Inflammatory macrophage treated with lipopolysaccharide for 1 hour (primary cell): ENCODE data around the gene RAPGEF3.

Experiments used
- DNase-seq, 2 donors: peaks; one replicate each; pipeline ENCODE4 v3.0.0-alpha.2; 2020 to 2022

RAPGEF3 gene

DNA sequence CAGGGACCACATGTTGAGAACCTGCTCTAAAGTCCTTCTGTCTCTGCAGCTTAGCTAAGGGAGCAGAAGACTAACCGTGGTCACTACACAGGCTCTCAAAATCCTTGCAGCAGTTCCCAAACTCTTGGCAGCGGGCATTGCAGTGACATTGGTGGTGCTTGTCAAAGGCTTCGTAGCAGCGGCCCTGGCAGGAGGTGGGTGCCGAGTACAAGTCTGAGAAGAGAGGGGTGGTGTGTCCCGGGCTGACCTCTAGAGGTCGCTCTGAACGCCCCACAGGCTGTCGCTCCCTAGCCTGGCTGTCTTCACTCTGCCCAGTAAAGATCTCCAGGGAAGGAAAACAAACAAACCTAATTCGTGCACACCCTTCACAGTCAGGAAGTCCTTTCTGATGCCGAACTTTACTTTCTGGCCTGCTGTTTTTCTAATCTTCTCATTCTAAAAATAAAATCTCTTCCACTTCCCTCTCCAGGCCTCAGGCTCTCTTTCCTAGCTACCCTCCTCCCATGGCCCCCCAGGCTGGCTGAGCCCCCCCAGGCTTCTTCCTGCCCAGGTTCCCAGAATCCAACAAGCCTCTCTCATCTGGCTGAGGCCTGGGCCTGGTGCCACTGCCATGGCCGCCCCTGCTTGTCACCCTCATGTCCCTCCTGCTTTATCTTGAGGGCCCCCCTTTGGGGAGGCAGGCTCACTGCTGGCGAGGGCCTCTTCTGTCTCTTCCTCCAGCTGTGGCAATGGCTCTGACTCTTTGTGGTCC, 41.1 kb downstream of the RAPGEF3 start:
- peak; percentile 44 to 65 for DNase-seq

DNA sequence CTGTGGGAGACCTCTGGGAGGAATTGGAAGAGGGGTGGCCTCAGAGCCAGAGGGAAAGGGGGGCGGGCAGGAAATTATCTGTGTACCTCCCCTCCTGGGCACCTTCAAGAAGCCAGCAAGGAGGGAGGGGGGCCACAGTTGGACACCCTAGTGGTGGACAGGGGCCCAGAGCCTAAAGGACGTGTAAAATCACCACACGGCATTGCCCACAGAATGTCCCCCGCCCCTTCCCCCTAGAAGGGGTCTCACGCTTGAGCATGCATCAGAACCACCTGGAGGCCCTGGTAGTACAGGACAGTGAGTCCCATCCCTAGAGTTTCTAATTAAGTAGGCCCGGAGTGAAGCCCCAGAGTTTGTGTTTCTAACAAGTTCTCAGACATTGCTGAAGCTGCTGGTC, 41.6 kb downstream of the RAPGEF3 start:
- no peak for DNase-seq

DNA sequence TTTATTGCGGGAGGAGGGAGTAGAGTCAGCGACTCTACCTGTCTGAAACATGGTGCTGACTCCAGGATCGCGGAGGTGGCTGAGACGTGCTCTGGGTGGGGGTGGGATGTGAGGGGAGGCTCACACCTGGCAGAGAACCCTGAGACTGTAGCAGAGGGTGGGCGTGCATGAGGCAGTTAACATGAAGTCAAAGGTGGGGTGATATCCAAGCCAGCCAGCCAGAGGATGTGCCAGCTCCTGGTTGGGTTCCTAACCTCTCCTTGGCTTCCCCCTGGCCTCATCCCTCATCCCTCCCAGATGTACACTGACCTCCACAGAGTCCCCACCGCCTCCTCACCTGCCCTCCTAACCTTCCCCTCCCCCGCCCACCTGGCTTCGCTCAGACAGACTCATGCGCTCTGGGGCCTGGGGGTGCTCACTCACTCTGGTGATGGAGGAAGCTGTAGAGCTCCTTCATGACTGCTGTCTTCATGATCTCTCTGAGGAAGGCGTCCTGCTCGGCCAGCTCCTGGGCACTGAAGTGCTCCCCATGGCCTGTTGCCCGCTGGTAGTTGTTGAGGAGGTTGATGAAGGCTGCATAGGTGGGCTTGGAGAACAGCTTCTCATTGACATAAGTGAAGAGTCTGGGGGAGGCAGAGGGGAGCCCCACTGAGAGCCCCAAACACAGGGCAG, 42.7 kb downstream of the RAPGEF3 start:
- DNase-seq: no peak

DNA sequence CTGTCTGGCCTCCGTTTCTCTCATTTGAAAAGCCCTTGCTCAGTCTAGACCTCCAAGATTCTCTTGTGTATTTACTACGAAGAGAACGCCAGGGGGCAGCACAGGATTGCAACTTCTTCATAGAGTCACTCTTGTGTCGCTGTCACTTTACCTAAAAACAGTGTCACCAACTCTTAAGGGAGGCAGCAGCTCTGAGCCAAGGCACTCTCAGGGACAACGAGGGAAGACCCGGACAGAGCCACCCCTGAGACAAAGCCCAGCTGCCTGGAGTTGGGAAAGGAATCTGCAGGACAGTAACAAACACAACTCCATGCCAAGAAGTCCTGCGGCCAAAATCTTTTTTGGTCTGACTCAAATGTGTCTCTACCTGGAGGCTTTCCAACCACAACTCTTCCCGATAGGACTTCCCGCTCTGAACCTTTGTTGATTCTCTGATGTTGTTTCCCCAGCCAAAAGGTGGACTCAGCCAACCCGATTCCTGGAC, 43.2 kb downstream of the RAPGEF3 start:
- peak; percentile 75 to 93 for DNase-seq

DNA sequence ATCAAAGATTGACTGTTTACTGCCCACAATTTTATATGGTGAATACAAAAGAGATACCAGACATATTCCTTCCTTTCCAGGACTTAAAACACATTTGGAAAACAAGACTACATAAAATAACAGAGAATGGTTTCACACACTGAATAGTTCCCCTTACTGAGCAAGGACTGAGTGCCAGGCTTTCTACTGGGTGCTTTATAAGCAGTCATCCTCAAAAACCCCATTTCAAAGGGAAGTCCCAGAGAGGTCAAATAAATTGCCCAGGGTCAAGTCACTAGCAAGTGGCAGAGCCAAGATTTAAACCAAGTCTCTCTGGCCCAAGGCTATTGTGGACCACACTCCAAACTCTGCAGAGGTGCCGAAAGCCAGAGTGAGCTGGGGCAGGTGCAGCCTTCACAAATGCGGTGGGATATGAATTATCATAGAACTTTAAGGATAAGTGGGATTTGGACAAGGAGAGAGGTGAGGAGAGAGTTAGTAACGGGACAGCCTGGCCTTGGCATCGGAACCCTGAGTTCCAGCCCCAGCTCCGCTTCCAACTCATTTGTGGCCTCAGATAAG, 43.8 kb downstream of the RAPGEF3 start:
- DNase-seq: peak; percentile 82 to 84

DNA sequence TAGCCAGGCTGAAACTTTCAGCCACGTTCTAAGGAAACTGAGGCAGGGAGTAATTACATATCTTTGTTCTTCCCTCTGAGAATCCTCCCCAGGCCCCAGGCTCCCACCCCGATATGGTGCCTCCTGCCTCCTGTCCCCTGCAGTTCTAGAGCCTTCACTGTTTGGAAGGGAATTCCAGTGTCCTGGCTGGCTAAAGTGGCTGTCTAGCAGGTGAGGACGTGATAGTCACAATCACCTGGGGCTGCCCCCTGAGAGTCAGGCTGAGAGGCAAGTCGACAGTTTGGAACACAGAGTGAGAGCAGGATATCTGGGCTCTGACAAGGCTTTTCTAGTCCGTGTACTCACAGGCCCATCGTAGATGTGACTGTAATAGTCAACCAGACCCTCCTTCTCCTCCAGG, 46.5 kb downstream of the RAPGEF3 start:
- no peak for DNase-seq

DNA sequence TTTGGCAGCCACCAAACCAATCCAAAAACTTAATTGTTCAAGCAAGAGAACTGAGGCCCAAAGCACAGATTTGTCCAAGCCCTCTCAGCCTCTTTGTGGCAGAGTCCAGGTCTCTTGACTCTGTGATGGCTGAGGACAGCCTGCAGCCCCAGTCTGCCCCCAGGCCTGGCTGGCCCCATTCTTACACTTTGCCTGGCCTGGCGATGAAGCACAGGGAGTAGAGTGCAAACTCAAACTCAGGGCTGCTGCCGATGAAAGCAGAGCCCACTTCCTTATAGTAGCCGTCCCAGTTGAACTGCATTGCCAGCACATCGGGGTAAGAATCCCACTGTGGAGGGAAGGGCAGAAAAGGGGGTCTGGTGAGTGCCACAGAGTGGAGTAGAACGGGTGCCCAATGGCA, 47.2 kb downstream of the RAPGEF3 start:
- no peak for DNase-seq

DNA sequence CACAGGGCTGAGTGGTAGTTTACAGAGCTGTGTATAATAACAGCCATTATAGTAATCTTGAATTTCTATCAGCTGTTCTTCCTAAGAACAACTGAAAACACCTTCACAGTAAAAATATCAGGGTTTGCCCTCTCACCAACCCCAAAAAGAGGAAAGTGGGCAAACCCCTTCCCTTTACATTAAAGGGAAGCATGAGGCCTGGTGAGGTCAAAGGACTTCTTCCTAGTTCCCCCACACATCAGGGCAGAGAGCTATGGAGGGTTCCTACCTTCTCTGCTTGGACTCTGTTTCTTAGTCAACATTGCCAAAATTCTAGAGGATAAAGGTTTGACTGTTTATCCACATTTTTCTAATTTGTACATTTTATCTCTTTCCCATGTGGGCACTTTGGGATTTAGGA, 48.4 kb downstream of the RAPGEF3 start:
- peak; percentile 58 to 64 for DNase-seq

DNA sequence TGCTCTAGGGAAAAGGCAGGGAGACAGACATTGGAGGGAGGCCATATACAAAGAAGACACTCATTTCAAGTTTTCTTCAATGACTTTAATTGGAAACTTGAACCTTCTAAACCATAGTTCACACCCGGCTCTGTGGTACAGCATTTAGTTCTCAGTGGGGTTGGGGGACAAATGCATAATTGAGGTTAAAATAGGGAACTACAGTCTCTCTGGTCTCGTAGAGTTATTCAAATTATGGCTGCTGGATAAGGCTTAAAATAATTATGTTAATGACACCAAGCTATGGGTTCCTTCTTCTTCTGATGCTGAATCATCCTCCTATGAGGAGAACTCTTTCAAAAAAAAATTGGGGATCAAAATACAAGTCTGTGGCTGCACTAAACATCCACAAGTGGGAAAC, 49.0 kb downstream of the RAPGEF3 start:
- DNase-seq: no peak

DNA sequence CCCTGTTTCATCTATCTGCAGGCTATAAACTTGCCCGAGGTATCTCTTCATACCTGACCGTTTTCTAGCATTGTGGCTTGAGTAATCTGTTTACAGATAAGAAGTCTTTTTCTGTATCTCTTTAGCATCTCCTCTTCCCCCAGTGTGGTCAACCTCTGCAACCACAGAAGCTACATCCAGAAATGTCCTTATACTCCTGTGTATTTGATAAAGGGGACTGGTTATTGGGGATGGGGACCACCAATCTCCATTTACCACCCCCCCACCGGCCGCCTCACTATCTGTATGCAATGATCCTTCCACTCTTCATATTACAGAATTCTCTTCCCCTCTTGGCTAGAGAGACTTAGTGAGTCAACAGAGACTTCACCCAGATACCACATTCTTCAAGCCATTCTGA, 49.4 kb downstream of the RAPGEF3 start:
- DNase-seq: no peak

DNA sequence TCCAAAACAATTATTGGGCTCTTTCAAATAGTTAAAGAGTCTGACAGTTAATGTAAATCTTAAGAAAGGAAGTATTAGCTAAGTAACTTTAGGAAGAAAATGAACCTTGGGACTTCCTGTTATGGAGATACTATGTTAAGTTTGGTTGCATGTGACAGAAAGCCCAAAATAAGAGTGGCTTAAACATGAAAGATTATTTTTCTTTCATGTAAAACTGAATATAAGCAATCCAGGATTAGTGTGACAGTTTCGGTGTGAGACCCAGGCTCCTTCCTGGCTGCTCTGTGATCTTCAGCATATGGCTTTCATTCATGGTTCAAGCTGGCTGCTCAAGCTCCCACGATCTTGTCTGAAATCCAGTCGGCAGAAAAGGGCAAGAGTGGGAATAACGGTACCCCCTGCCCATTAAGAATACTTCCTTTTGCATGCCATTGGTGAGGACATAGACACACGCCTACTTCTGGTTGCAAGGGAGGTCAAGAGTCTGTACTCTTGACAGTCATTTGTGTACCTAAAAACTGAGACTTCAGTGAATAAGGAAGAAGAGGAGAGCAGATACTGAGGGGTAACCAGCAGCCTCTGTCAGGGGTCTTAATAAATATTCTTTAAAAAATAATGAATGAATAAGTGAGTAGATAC, 50.7 kb downstream of the RAPGEF3 start:
- DNase-seq: no peak

DNA sequence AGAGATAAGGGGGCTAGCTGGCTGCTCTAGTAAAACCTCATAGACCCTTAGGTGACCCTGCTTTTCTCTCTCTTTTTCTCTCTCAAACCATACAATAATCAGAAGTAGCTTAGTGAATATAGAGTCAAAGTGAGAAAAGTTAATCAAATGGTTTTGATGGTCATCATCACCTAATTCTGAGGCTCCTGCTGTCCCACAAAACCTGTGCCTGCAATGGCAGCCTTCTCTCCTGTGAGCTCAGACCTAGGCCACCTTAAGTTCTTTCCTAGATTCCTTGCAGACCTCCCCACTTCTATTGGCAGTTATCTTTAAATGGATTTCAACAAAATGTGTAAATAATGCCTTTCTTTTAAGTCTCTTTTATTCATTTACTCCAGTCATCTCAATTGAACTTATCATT, 51.3 kb downstream of the RAPGEF3 start:
- DNase-seq: no peak

DNA sequence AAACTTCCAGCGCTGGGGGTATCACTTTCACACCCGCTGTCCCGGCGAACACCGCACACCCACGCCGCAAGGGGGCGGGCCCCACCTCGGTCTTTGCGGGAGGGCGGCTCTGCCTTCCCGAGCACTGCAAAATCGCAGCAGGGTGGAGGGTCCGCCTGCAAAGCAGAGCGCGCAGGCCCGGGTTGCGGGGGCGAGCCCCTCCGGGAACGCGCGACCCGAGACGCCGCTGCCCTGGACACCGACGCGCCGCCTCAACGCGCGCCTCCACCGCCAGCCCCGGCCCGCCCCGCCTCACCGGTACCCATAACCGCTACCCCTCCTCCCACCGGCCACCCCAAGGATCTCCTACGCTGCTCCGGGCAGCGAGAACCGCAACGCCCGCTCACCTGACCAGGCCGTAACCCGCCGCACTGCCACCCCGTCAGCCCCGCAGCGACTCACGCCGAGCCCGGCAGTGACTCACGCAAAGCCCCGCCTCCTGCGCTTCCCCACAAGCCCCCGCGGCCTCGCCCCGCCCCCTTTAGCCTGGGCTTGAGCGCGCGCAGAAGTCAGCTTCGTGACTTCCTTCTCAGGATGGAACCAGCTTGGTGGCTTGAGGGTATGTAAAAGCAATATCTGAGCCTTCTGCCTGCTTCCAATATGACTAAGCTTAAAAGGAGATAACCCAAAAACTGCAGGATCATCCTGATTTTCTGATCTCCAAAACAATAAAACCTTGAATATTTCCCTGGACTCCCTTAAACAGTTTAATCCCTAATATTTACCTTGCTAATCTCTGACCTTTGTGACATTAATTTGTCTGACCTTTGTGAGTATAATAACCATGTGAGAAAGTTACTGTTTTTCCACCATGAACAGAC, 52.9 kb downstream of the RAPGEF3 start, which contains the start of gene RPAP3:
Gene RPAP3, minus strand, starts transcription at position 465 of the 860 bp plus-strand sequence. CDS start 3,190 bp downstream, outside the sequence.
- peak; percentile 91 to 96 for DNase-seq

DNA sequence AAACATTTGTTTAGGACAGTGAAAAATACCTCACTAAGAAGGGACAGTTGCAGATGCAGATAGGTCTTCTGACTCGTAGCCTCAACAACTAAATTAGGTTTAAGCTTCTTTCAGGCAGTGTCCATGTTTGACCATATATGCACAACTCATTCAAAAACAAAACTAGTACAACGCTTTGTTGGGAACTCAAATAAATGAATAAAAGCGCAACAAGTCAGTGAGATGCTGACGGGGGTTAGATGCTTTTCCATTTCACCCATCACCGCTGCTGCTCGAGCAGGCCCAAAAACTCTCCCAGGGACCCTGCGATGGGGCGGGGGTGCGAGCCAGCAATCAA, 53.5 kb downstream of the RAPGEF3 start:
- no peak for DNase-seq

DNA sequence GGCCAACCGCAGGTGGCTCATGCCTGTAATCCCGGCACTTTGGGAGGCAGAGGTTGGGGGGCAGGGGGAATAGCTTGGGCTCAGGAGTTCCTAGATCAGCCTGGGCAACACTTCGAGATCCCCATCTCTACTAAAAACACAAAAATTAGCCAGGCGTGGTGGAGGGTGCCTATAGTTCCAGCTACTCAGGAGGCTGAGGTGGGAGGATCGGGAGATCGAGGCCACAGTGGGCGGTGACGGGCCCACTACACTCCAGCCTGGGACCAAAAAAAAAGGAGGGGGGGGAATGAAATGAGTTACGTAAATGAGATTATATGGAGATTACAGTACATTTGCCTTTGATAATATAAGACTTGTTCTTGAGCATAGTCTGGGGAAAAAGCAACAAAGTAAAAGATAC, 54.0 kb downstream of the RAPGEF3 start:
- no peak for DNase-seq

DNA sequence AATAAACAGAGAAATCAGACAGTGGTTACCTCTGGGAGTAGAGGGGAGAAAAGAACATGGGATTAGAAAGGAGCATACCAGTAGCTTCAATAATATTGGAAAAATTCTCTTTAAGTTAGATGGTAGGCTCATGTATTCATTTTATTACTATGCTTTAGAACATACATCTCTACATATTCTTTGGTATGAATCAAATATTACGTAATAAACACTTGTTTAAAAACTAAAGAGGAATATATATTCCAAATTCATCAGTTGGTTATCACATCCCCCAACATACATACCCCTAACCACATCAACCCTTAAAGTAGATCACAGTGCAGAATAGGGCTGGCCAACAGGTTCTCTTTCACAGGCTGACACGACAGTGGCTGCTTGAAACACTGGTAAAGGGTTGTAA, 58.4 kb downstream of the RAPGEF3 start:
- DNase-seq: no peak

DNA sequence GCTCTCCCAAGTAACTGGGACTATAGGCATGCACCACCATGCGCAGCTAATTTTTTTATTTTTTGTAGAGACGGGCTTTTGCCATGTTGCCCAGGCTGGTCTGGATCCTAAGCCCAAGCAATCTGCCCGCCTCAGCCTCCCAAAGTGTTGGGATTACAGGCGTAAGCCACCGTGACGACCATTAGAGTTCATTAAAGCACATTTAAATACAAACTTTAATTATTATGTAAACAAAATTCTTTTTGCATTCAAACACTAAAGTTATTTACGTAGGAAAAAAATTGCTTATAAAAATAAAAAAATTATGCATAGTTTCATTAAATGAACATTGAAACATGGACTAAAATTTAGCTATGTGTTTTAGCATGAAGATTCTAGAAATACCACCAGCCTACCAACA, 60.0 kb downstream of the RAPGEF3 start:
- DNase-seq: no peak

DNA sequence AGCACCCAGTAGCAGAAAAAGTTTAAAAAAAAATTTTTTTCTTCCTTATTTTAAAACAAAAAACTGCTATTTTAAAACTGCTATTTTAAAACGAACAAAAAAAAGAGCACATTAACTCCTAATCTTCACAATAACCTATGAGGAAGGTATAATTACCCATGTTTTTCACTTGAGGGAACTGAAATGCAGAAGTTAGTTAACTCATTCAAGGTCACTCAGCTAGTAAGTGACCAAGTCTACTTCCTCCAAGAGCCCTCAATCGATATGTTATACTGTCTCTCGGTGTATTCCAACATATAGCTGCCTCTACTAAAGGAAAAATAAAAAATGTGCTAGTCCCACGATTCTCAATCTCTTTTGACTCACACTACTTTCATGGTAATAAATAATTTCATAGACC, 60.6 kb downstream of the RAPGEF3 start:
- DNase-seq: peak; percentile 38

DNA sequence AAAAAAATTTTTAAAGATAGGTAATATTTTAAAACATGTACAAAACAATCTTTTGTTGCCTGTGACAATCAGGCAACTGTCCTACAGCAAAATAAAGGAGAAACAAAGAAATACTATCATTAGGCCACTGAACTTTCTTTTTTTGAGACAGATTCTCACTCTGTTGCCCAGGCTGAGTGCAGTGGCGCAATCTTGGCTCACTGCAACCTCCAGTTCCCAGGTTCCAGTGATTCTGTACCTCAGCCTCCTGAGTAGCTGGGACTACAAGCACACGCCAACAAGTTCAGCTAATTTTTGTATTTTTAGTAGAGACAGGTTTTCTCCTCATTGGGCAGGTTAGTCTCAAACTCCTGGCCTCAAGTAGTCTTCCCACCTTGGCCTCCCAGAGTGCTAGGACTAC, 69.5 kb downstream of the RAPGEF3 start:
- DNase-seq: no peak

DNA sequence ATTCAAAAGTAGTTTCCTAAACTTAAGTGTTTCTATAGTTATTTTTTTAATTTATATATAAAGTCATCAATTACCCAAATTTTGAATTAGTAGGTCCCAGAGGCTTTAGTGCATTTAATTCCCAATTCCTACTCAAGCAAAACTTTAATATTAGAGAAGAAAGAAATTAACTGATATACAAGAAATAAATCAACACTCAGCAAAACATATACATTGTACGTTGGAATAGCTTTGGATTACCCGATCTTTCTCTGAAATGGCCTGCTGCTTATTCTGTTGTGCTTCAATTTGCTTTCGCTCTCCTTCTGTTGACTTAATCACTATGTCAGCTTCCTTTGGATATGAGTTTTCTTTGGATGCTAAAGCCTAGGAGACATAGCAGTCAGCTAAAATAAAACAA, 71.0 kb downstream of the RAPGEF3 start:
- DNase-seq: no peak

DNA sequence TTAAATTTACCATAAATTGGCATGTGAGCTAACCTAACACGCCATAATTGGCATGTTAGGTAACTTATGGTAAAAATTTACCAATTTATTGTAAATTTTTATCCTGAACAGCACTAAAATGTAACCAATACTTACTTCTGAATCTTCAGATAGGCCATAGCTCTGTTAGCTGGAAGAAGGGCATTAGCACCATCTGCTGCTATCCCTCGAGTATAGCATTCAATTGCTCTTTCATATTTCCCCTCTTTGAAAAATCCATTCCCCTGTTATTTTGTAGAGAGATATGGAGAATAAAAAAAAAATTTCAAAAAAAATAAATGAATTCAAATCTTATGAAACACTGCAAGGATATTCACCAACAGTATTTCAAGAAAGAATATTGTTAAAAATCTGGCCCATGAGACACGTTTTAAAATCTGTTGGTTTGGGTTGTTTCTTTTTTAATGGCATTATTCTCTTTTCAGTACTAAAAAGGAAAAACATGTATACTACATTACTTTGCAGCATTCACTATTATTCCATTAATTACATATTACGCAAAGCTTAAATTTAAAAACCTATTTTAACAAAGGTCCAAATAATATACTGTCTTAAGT, 71.9 kb downstream of the RAPGEF3 start:
- DNase-seq: peak; percentile 25 to 54
